Astrocyte (in vitro differentiated cells and primary cell): Measurements from ENCODE around the gene UNC93B1. TPM values are rescaled to one million over a fixed set of nuclear protein-coding genes. Genes with fewer than 3 reads are reported as not detected.
A peak's percentile ranks its signal among the peaks of the same experiment; 100 is the strongest.

Source experiments
- DNase-seq: peaks from one replicate; pipeline ENCODE4 v3.0.0-alpha.2; 2010; ENCODE audit warnings: low read depth
- FAIRE-seq: peaks from 2 replicates; lab custom pipeline; 2011; peaks lifted over from hg19 to GRCh38; lab: Jason Lieb, UNC
- H2AFZ ChIP-seq: 2 replicates; pipeline ENCODE4 v1.6.0; 2012; ENCODE audit warnings: low read depth, low read length, inconsistent platforms
- H3K27ac ChIP-seq: 2 replicates; pipeline ENCODE4 v1.5.1; 2011; ENCODE audit warnings: low read depth, low read length, inconsistent platforms
- H3K27me3 ChIP-seq: 2 replicates; pipeline ENCODE4 v1.6.0; 2011; ENCODE audit warnings: low read length, inconsistent platforms; ENCODE audit not compliant: insufficient read depth
- H3K36me3 ChIP-seq: 2 replicates; pipeline ENCODE4 v1.5.1; 2011; ENCODE audit warnings: low read length, inconsistent platforms; ENCODE audit not compliant: insufficient read depth
- H3K4me1 ChIP-seq: 2 replicates; pipeline ENCODE4 v1.5.1; 2011; ENCODE audit warnings: low read length, inconsistent platforms; ENCODE audit not compliant: insufficient read depth
- H3K4me2 ChIP-seq: 2 replicates; pipeline ENCODE4 v1.6.0; 2012; ENCODE audit warnings: low read length, inconsistent platforms
- H3K4me3 ChIP-seq: 2 replicates; pipeline ENCODE4 v1.5.1; 2011; ENCODE audit warnings: low read depth, mild to moderate bottlenecking, low read length, inconsistent platforms; ENCODE audit not compliant: insufficient read depth
- H3K79me2 ChIP-seq: 2 replicates; pipeline ENCODE4 v1.6.0; 2012; ENCODE audit warnings: mild to moderate bottlenecking, low read length, inconsistent platforms; ENCODE audit not compliant: insufficient read depth
- H3K9ac ChIP-seq: 2 replicates; pipeline ENCODE4 v1.6.0; 2012; ENCODE audit warnings: mild to moderate bottlenecking, low read length, inconsistent platforms
- H3K9me3 ChIP-seq: 2 replicates; pipeline ENCODE4 v1.5.1; 2012; ENCODE audit warnings: low read depth, mild to moderate bottlenecking, low read length, inconsistent platforms; ENCODE audit not compliant: insufficient read depth
- H4K20me1 ChIP-seq: 2 replicates; pipeline ENCODE4 v1.6.0; 2012; ENCODE audit warnings: low read length, inconsistent platforms; ENCODE audit not compliant: insufficient read depth
- H3K27ac Mint-ChIP-seq: one replicate; pipeline ENCODE4 v1.8.0; 2021; ENCODE audit warnings: mild to moderate bottlenecking, mixed read lengths; ENCODE audit not compliant: unreplicated experiment
- H3K27me3 Mint-ChIP-seq: one replicate; pipeline ENCODE4 v1.8.0; 2021; ENCODE audit warnings: low read depth, mixed read lengths; ENCODE audit not compliant: unreplicated experiment
- H3K36me3 Mint-ChIP-seq: one replicate; pipeline ENCODE4 v1.8.0; 2021; ENCODE audit warnings: low read depth, mixed read lengths; ENCODE audit not compliant: unreplicated experiment
- H3K4me1 Mint-ChIP-seq: one replicate; pipeline ENCODE4 v1.8.0; 2021; ENCODE audit warnings: low read depth, mixed read lengths; ENCODE audit not compliant: unreplicated experiment
- H3K4me3 Mint-ChIP-seq: one replicate; pipeline ENCODE4 v1.8.0; 2021; ENCODE audit warnings: mild to moderate bottlenecking, moderate library complexity, mixed read lengths; ENCODE audit not compliant: unreplicated experiment
- H3K9me3 Mint-ChIP-seq: one replicate; pipeline ENCODE4 v1.8.0; 2021; ENCODE audit warnings: mild to moderate bottlenecking, mixed read lengths; ENCODE audit not compliant: unreplicated experiment
- CTCF ChIP-seq: IDR thresholded peaks from 2 replicates; pipeline ENCODE4 v1.5.1; 2011; ENCODE audit warnings: low read depth, mild to moderate bottlenecking, inconsistent platforms, low read length, moderate library complexity; ENCODE audit not compliant: insufficient read depth
- EZH2 ChIP-seq: IDR thresholded peaks from 2 replicates; pipeline ENCODE4 v1.6.1; 2012; ENCODE audit warnings: mild to moderate bottlenecking, low read length, inconsistent platforms; ENCODE audit not compliant: insufficient read depth
- total RNA-seq: library from RNA; stranded (reverse); gene quantifications from 2 replicates; pipeline ENCODE4 v1.2.1, GENCODE V29; 2021

Gene UNC93B1
- total RNA-seq, 1 donor from 2014 or later: 37.3 TPM

GRCh38 chr11:68040957-68041591, 37.2 kb upstream of the UNC93B1 start:
- DNase-seq (no peak), FAIRE-seq (no peak)
- Histone ChIP-seq H3K79me2 (peaks cover 35% of the 10 kb centered on the region), H3K4me2 (peak overlapping the region; percentile 88), H3K27ac (peak overlapping the region; percentile 56), H3K9me3 (no peaks in the 10 kb centered on the region), H4K20me1 (peaks cover 21% of the 10 kb centered on the region), H3K4me1 (peaks cover 34% of the 10 kb centered on the region), H3K4me3 (peak overlapping the region; percentile 44), H2AFZ (no peak overlapping the region), H3K36me3 (no peaks in the 10 kb centered on the region), H3K9ac (peak overlapping the region; percentile 75), H3K27me3 (no peaks in the 10 kb centered on the region)
- H3K27me3 Mint-ChIP-seq: no peaks in the 10 kb centered on the region
- H3K4me1 Mint-ChIP-seq: peaks cover 4% of the 10 kb centered on the region
- H3K9me3 Mint-ChIP-seq: no peaks in the 10 kb centered on the region
- TF ChIP-seq EZH2 (no peak), CTCF (no peak)
- H3K36me3 Mint-ChIP-seq: peaks cover 2% of the 10 kb centered on the region
- no peak overlapping the region for H3K4me3 Mint-ChIP-seq
- H3K27ac Mint-ChIP-seq: no peak overlapping the region

DNA sequence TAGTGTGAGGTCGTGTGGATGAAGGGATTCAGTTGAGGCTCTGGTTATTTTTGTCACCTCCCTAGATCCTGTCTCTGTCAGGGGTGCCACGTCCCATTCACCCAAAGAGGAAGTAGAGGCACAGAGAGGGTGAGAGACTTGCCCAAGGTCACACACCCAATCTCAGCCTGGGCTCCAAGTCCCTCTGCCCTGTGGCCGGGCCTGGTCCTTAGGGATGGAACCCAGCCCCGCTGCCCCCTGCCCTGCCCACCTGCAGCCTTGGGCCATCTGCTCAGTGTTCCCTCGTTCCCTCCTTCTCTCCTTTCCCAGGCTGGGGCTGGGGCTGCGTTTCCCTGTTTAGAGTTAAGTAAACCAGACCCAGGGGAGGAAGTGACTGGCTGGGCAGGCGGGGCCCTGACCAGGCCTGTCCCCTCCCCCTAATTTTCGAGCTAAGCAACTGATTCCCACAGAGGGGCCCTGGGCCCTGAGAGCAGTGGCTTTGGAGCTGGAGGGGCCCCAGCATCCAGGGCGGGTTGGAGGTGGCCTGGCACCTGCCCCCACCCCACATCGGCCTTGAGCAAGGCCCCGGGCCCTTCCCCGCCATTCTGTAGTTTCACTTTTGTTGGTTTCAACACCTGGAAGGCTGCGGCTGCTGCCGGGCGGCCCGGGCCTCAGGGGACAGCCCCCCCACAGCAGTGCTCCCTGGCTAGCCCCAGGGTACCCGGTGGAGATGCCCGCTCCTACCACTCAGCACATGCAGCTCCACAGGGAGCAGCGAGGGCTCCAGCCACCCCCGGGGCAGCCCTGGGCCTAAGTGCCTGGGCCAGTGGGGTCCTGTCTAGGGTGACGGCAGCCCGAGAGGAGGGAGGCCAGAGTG, 36.4 kb upstream of the UNC93B1 start:
- Histone ChIP-seq H3K9me3 (no peaks in the 10 kb centered on the region), H3K4me2 (peak overlapping the region; percentile 88), H3K4me3 (peak overlapping the region; percentile 44), H3K4me1 (peaks cover 34% of the 10 kb centered on the region), H3K36me3 (no peaks in the 10 kb centered on the region), H3K27ac (peak overlapping the region; percentile 56), H2AFZ (no peak overlapping the region), H3K79me2 (peaks cover 35% of the 10 kb centered on the region), H4K20me1 (peaks cover 21% of the 10 kb centered on the region), H3K27me3 (no peaks in the 10 kb centered on the region), H3K9ac (peak overlapping the region; percentile 75)
- FAIRE-seq (no peak), DNase-seq (peak; percentile 40)
- TF ChIP-seq CTCF: no peak
- TF ChIP-seq EZH2: no peak
- Mint-ChIP-seq H3K9me3 (no peaks in the 10 kb centered on the region), H3K27ac (no peak overlapping the region), H3K4me3 (peak overlapping the region; percentile 71), H3K4me1 (peaks cover 4% of the 10 kb centered on the region), H3K36me3 (no peaks in the 10 kb centered on the region), H3K27me3 (no peaks in the 10 kb centered on the region)
